Activated B cell treated with CpG ODN at 0.5 μM for 24 hours (primary cell): ENCODE results near the gene NINJ2. TPM values are rescaled to one million over a fixed set of nuclear protein-coding genes. Genes with fewer than 3 reads are reported as not detected.

Source experiments
- ATAC-seq: fragments of 200-7000 bp; cut with Tn5 transposase; one replicate; pipeline ENCODE4 v1.10.0; 2021; ENCODE audit warnings: low read depth, mild to moderate bottlenecking, moderate library complexity
- CTCF ChIA-PET: fragments of 350-600 bp; sonication (Branson Sonifier 250); formaldehyde crosslinking; loops from one replicate; lab custom pipeline; 2021; ENCODE audit warnings: antibody characterized with exemption; lab: Charles Lee
- POLR2A ChIA-PET: fragments of 350-600 bp; sonication (Branson Sonifier 250); formaldehyde crosslinking; loops from one replicate; lab custom pipeline; 2021; ENCODE audit warnings: antibody characterized with exemption; lab: Charles Lee
- DNase-seq: peaks from one replicate; pipeline ENCODE4 v3.0.0; 2022
- H3K27ac Mint-ChIP-seq: one replicate; pipeline ENCODE4 v1.8.0; 2020; ENCODE audit warnings: mixed read lengths
- H3K27me3 Mint-ChIP-seq: one replicate; pipeline ENCODE4 v1.8.0; 2021; ENCODE audit warnings: mixed read lengths
- H3K36me3 Mint-ChIP-seq: one replicate; pipeline ENCODE4 v1.8.0; 2021; ENCODE audit warnings: low read depth, mixed read lengths
- H3K4me1 Mint-ChIP-seq: one replicate; pipeline ENCODE4 v1.8.0; 2021; ENCODE audit warnings: mixed read lengths
- H3K4me3 Mint-ChIP-seq: one replicate; pipeline ENCODE4 v1.8.0; 2020; ENCODE audit warnings: mild to moderate bottlenecking, mixed read lengths
- H3K9me3 Mint-ChIP-seq: one replicate; pipeline ENCODE4 v1.8.0; 2020; ENCODE audit warnings: mixed read lengths
- CTCF ChIP-seq: fragments of 200-600 bp; IDR thresholded peaks from one replicate; pipeline ENCODE4 v1.8.0; 2022; ENCODE audit warnings: antibody characterized with exemption, mild to moderate bottlenecking
- intact Hi-C: fragments of 100-400 bp; cut with micrococcal nuclease; formaldehyde crosslinking; loops from one replicate; pipeline ENCODE4 v1.15.1; 2024
- total RNA-seq: library from RNA; stranded (reverse); gene quantifications from 2 replicates; pipeline ENCODE4 v1.2.3, GENCODE V29; 2022

Gene NINJ2
- total RNA-seq, 1 donor from 2014 or later: 3.6 TPM

DNA sequence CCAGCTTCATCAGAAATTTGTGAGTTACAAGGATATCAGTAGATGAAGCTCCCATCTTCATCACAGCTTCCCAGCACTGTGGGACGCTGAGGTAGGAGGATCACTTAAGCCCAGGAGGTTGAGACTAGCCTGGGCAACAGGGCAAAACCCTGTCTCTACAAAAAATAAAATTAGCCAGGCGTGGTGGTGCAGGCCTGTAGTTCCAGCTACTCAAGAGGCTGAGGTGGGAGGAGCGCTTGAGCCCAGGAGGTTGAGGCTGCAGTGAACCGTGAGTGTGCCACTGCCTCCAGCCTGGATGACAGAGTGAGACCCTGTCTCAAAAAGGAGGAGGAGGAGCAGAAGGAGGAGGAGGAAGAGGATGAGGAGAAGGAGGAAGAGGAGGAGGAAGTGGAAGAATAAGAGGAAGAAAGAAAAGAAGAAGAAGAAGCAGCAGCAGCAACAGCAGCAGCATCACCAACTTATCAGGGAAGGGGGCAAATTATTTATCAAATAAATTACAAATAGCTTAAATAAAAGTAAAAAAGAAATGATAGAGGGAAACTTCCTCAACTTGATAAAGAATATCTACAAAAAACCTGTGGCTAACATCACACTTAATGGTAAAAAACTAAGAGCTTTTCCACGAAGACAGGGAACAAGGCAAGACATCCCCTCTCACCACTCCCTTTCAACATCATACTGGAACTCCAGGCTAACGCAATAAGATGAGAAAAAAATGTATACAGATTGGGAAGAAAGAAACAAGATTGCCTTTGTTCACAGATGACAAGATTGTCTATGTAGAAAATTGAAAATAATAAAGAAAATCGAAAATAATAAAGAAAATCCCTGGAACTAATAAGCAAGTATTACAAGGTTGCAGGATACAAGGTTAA lies 69.6 kb downstream of the NINJ2 start:
- intact Hi-C loops: no loop called here
- Mint-ChIP-seq H3K27me3 (no peaks in the 10 kb centered on the region), H3K27ac (no peak overlapping the region), H3K4me1 (peaks cover 21% of the 10 kb centered on the region), H3K9me3 (peaks cover 2% of the 10 kb centered on the region), H3K36me3 (no peaks in the 10 kb centered on the region), H3K4me3 (no peak overlapping the region)
- ATAC-seq (no peak), DNase-seq (no peak)
- TF ChIP-seq CTCF: no peak
- ChIA-PET CTCF (interaction anchor here (0.6 kb wide), 1 partner anchor 231 kb away, joined by 4 read pairs; no protein-coding TSS in a partner anchor), POLR2A (no interaction called here)

- no peak for ATAC-seq
- ChIA-PET CTCF (interaction anchor here (0.7 to 1.5 kb wide), 2 partner anchors 11 to 17 kb away, joined by 3 read pairs; no protein-coding TSS in a partner anchor), POLR2A (interaction anchor here (0.6 kb wide), 1 partner anchor 853 kb away, joined by 7 read pairs; no protein-coding TSS in a partner anchor)
- Mint-ChIP-seq H3K27ac (no peak overlapping the region), H3K4me1 (peaks cover 21% of the 10 kb centered on the region), H3K4me3 (no peak overlapping the region), H3K36me3 (no peaks in the 10 kb centered on the region), H3K9me3 (peaks cover 4% of the 10 kb centered on the region), H3K27me3 (no peaks in the 10 kb centered on the region)
- no peak for TF ChIP-seq CTCF
- intact Hi-C loops: no loop called here
- DNase-seq: no peak
These were observed 71.2 kb downstream of the NINJ2 start for GRCh38 chr12:592024-592505.

DNA sequence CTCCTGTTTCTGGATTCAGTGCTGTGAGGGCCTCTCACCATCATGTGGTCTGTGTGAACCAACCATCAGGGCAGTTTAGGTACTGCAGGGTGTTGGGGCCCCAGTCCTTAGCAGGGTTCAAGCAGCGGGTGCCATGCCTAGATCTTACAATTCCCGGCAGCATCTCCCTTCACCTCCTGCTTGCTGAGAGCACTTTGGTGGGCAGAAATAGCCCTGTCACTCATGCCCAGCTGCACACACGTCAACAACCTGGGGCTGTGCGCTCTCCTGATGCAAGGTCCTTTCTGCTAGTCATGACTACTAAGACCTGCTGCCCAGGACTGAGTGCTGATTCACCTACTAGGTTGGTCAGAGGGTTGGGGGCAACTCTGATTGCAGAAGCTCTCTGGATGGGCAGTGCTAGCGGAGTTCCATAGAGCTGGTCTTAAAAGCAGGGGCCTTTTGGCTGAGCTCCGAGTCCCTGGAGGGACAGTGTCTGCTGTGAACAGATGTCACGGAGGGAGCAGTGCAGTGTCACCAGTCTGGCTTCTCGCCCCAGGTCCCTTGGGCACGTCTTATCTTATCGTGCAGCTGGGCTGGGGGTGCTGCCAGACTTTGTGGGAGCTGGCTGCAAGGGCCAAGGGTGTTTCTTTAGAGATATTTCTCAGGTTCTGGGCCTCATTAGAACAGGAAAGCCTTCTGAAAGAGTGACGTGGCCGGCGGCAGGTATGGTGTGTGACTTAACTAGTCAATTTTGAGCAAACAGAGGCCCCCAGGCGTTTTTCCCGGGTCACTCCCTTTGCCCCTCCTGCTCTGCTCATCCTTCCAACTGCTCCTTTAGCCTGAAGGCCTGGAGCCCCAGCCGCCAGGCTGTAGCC lies 71.8 kb downstream of the NINJ2 start:
- no peaks in the 10 kb centered on the region for H3K27me3 Mint-ChIP-seq
- no peak overlapping the region for H3K4me3 Mint-ChIP-seq
- no peaks in the 10 kb centered on the region for H3K36me3 Mint-ChIP-seq
- intact Hi-C loops: no loop called here
- CTCF ChIA-PET: interaction anchor here (0.7 to 1.5 kb wide), 3 partner anchors 12 to 224 kb away, joined by 3 read pairs; no protein-coding TSS in a partner anchor
- ATAC-seq (peak; percentile 78), DNase-seq (no peak)
- TF ChIP-seq CTCF: no peak
- no peak overlapping the region for H3K27ac Mint-ChIP-seq
- H3K9me3 Mint-ChIP-seq: peaks cover 4% of the 10 kb centered on the region
- POLR2A ChIA-PET: interaction anchor here (0.6 kb wide), 1 partner anchor 853 kb away, joined by 7 read pairs; no protein-coding TSS in a partner anchor
- H3K4me1 Mint-ChIP-seq: peaks cover 21% of the 10 kb centered on the region

- Mint-ChIP-seq H3K4me3 (no peak overlapping the region), H3K27me3 (no peaks in the 10 kb centered on the region), H3K27ac (no peak overlapping the region), H3K36me3 (no peaks in the 10 kb centered on the region), H3K9me3 (peaks cover 4% of the 10 kb centered on the region), H3K4me1 (peaks cover 25% of the 10 kb centered on the region)
- POLR2A ChIA-PET: no interaction called here
- no peak for TF ChIP-seq CTCF
- intact Hi-C loops: no loop called here
- ATAC-seq (no peak), DNase-seq (no peak)
- CTCF ChIA-PET: interaction anchor here (1.1 kb wide), 1 partner anchor 225 kb away, joined by 3 read pairs; no protein-coding TSS in a partner anchor
These were observed 73.0 kb downstream of the NINJ2 start for GRCh38 chr12:590206-590750.
